ENCODE results near the gene LBHD2.
"Not testable (repeated sequence)": the region's sequence is repeated elsewhere in the genome, so short reads cannot be mapped to it uniquely, and the experiment has no call there.

The LBHD2 gene

DNA sequence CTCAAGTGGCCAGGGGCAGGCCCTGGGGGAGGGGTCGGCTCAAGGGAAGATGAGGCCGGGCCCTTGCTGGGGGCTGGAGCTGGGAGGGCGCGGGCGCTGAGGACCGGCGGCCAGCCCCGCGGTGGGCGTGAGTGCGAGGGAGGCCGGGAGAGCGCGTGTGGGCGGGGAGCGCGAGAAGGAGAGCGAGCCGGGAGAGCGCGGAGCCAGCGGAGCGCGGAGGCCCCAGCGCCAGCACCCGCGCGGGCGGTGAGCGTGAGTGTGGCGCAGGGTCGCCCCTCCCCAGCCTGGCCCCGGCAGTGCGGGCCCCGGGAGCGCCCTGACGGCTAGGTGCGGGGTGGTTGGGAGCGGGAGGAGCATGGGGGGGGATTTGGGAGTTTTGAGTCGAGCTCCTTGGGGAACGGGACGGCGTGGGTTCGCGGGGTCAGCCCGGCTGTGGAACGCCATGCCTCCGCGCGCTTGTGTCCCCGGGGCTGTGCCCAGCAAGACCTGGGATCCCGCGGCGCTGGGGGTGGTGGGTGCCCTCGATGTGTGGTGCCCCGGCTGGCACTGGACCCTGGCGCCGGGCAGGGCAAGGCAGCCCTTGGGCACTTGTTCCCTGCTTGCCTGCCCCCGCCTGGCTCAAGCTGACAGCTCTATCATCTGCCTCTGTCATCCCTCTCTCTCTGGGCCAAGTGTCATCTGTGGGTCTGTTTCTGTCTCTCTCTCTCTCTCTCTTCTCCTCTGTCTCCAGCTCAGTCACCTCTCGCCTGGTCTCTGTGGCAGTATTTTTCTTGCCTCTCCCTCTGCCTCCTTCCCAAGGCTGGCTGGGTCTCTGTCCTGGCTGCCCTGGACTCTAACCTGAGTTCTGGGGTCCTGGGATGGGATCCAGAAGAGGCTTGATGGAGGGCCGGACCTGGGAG is at the start of gene LBHD2:
TSS of gene LBHD2 (plus strand) at position 190 of the 899 bp plus-strand sequence. CDS start 1,803 bp downstream, outside the sequence.
- in situ Hi-C loops (cut with HindIII; ENCODE audit: low sequenced_read_pairs): no loop called here

DNA sequence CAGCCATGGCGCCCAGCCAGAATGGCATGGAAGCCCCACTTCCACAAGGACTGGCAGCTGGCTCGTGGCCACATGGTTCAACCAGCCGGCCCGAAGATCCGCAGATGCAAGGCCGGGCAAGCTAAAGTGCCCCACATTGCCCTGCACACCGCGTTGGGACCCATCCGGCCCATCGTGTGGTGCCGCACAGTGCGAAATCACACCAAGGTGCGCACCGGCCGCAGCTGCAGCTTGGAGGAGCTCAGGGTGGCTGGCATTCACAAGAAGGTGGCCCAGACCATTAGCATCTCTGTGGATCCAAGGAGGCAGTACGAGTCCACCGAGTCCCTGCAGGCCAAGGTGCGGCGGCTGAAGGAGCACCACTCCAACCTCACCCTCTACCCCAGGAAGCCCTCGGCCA is 42.5 kb upstream of the LBHD2 start:
- in situ Hi-C loops (cut with HindIII; ENCODE audit: low sequenced_read_pairs): no loop called here

DNA sequence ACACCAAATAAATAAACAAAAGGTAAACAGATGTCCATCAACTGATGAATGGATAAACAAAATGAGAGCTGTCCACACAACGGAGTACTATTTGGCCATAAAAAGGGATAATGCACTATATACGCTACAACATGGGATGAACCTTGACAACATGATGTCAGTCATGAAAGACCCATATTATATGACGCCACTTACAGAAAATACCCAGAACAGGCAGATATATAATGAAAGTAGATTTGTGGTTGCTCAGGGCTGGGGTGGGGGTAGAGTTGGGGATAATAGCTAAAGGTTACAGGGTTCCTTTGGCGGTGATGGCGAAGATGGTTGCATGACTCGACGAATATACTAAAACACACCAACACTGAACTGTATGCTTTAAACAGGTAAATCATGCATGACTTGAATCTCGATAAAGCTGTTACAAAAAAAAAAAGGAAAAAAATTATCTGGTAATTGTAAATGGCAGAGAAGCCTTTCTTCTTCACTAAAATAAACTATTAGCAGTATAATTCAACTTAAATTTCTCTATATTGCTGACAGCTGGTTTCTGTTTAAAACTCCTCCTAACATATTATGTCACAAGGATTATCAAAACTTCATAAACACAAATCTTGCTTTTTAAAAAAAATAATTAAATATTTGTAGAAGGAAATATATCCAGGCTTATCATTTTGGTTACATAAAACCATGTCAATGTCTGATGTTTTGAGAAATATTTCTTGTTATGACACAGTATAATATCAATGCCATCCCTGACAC is 40.6 kb upstream of the LBHD2 start:
- in situ Hi-C loops (cut with HindIII; ENCODE audit: low sequenced_read_pairs): no loop called here

DNA sequence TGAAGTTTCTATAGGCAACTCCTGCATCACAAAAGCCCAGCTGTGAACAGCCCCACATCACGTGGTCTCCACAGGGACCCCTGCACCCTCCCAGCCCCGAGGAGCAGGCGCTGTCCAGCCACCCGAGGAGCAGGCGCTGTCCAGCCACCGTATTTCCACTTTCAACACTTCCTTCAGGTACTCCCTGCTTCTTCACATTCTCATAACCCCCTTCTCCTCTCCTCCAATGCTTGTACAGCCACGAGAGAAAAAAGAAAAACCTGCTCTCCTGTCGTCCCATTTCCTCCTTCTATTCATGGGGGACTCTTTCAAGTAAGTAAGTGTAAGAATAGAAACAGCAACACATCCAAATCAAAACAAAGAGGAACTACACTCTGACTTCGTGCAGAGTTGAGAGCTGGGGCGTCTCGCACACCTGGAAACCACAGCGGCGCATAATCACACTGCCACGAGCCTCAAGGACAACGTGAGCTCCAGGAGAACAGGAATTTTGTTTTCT is 38.6 kb upstream of the LBHD2 start:
- in situ Hi-C loops (cut with HindIII; ENCODE audit: low sequenced_read_pairs): no loop called here

DNA sequence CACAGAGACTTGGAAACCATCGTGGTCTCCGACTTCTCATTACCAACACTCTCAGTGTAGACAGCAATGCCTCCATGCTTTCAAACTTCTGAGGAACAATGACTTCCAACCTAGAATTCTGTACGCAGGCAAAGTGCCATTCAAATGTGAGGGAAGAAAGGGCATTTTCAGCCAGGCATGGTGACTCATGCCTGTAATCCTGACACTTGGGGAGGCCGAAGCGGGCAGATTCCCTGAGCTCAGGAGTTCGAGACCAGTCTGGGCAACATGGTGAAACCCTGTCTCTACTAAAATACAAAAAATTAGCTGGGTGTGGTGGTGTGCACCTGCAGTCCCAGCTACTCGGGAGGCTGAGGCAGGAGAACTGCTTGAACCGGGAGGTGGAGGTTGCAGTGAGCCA is 36.6 kb upstream of the LBHD2 start:
- in situ Hi-C loops (cut with HindIII; ENCODE audit: low sequenced_read_pairs): not testable (repeated sequence)

- in situ Hi-C loops (cut with HindIII; ENCODE audit: low sequenced_read_pairs): no loop called here
Observed at GRCh38 chr14:103050935-103051334, 33.1 kb upstream of the LBHD2 start.

DNA sequence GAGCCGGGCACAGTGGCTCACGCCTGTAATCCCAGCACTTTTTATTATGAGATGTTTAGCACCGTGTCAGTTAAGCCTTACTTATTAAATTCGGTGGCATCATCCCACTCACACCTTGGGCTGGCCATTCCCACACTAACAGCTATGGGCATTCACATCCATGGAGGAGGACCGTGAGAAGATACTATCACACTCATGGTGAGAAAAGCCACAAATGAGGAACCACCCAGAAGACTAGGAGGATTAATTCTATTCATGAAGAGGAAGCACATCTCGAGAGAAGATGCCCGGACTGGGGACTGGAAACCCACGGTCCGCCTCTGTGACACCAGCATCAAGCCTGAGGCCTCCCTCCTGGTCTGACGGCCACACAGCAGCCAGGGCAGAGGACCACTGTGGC is 31.6 kb upstream of the LBHD2 start:
- in situ Hi-C loops (cut with HindIII; ENCODE audit: low sequenced_read_pairs): no loop called here

DNA sequence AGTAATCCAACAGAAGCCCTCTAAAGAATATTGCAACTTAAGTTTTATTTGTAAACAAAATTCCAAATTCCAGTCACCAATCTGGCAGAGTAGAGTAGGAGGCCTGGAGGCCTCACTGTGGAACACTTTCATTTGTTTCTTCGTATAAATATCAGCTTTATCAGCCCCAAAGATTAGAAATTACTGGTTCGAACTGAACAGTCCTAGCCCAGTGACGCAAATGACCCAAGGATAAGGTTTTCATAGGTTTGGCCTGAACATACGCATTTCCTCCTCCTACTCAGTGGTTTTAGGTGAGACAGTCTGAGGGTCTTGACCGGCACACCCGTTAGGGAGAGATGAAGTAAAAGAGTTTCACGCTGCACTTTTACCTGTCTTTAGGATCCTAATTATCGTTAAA is 28.3 kb upstream of the LBHD2 start:
- in situ Hi-C loops (cut with HindIII; ENCODE audit: low sequenced_read_pairs): no loop called here

DNA sequence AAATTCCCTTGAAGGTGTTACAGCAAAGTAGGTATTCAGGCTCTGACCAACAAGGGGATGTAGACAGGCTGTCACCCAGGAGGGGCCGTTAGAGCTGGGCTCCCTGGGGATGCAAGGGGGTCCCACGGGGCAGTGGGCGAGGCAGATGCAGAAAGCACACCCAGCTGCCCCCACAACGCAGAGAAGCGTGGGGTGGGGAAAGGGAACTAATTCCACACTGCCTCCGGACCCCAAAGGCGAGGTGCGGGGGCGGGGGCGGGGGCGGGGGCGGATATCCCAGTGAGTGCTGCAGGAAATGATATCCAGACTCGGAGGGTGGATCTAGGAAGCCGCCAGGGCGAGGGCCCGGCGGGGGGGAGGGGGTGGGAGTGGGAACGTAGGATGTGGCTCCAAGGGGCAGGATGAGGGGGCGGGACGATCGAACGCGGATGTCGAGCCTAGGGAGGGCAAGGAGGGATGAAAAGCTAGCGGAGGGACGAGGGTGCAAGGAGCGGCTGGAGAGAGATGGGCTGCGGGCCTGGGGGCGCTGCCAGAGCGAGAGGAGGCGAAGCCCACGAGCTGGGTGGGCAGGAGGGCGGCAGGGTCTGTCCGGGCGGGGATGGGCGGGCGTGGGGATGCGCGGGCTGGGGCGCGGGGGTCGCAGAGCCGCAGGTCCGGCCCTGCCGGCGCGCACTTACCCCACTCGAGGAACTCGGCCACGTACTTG is 27.5 kb upstream of the LBHD2 start:
- in situ Hi-C loops (cut with HindIII; ENCODE audit: low sequenced_read_pairs): no loop called here

DNA sequence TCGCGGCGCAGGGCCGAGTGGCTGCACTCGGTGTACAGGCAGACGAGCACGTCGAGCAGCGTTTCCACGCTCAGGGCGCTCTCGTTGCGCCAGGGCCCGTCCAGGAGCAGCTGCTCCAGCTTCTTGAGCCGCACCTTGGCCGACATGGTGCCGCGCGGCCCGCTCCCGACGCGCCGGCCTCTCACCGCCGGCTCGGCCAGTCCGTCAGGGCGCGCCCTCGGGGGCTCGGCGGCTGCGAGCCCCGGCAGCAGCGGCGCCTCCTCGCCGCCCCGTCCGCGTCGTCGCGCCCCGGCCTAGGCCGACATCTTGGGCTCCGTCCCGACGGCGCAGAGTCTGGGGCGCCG is 27.0 kb upstream of the LBHD2 start:
- in situ Hi-C loops (cut with HindIII; ENCODE audit: low sequenced_read_pairs): no loop called here

- in situ Hi-C loops (cut with HindIII; ENCODE audit: low sequenced_read_pairs): no loop called here
Observed at GRCh38 chr14:103057372-103058163, 26.4 kb upstream of the LBHD2 start, which contains the start of gene CDC42BPB. TSS of gene CDC42BPB (minus strand) at chr14:103057549. CDS start at chr14:103057173, 376 bp downstream.

DNA sequence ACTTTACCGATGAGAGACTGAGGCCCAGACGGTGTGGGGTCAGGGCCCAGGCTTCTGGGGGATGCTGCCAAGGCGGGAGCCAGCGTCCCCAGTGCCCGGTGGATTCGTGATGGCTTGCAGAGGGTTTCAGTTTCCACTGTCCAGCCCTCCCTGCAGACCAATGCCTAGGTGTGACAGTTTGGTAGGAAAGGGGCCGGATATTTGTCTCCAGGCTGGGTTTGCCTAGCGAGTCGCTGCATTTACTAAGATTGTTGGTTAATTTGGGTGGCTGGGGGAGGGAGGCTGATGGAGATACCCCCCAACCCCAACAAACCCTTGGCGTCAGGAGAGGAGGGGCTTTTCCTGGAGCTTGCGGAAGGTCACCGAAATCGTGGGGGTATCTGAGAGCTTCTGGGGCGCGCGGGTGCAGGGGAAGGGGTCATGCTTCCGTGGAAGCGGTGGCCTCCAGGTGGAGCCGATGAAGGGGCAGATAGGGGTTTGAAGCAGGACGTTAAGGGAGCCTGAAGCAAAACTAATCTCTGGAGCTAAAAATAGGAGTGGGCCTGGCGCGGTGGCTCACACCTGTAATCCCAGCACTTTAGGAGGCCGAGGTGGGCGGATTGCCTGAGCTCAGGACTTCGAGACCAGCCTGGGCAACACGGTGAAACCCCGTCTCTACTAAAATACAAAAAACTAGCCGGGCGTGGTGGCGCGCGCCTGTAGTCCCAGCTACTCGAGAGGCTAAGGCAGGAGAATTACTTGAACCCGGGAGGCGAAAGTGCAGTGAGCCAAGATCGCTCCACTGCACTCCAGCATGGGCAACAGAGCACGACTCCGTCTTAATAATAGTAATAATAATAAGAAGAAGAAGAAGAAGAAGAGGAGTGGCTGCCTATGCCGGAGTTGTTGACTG is 25.6 kb upstream of the LBHD2 start:
- in situ Hi-C loops (cut with HindIII; ENCODE audit: low sequenced_read_pairs): no loop called here

- in situ Hi-C loops (cut with HindIII; ENCODE audit: low sequenced_read_pairs): no loop called here
Observed at GRCh38 chr14:103059556-103059955, 24.5 kb upstream of the LBHD2 start.

DNA sequence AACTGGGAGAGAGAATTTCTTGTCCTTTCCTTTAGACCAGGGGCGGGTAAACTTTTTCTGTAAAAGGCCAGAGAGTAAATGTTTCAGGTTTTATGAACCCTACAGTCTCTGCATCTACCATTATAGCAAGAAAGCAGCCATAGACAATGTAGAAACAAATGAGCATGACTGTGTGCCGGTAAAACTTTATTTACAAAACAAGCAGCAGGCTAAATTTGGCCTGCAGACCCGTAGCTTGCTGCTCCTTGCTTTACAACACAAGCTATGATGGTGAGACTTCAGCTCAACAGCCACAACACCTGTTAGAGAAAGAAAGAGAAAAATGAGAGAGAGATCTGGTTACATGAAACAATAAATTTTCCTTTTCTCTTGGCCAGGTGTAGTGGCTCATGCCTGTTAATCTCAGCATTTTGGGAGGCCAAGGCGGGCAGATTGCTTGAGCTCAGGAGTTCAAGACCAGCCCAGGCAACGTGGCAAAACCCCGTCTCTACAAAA is 22.5 kb upstream of the LBHD2 start:
- in situ Hi-C loops (cut with HindIII; ENCODE audit: low sequenced_read_pairs): no loop called here

DNA sequence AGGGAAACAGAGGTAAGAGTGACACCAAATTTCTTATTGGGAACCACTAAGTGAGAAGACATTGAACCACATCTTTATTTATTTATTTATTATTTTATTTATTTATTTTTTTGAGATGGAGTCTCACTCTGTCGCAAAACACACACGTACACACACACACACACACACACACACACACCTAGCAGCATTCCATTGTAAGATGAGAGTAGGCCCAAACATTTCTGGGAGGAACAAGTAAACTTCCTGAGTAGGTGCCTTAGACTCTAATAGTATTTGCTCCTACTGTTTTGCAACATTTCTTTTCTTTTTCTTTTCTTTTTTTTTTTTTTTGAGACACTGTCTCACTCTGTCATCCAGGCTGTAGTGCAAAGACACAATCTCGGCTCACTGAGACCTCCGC is 19.6 kb upstream of the LBHD2 start:
- in situ Hi-C loops (cut with HindIII; ENCODE audit: low sequenced_read_pairs): no loop called here

GRCh38 chr14:103064978-103065377 is 19.0 kb upstream of the LBHD2 start:
- in situ Hi-C loops (cut with HindIII; ENCODE audit: low sequenced_read_pairs): no loop called here

DNA sequence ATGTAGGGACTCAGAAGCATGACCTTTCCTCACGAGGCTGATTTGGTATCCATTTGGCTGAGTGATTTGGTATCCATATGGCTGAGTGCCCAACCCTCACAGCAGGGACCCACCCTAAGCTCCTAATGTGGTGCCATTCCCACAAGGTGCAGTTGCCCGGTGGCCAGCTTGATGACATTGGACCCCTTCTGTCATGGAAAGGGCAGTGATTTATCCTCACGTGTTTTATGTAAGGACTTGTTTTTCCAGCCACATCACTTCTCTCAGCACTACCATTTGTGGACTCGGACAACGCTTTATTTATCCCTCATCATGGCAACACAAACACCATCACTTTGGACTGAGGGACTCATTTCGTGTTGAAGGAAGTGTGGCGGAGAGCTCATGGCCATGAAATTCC is 18.1 kb upstream of the LBHD2 start:
- in situ Hi-C loops (cut with HindIII; ENCODE audit: low sequenced_read_pairs): no loop called here

DNA sequence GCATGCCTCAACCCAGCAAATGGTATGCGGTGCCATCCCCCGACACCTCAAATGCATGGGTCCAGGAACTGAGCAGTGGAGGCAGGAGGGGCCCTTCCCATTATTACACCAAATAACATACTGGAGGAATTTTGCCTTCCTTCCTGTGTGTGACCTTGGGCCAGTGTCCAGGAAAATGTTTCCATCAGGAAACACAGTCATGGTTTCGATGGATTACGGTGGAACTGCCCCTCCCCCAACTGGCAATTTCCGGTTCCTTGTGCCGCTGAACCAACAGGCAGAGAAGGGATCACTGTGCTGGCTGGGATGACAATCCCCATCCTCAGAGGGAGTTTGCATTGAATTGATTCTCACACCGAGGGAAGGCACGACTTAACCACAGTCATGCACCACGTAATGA is 17.6 kb upstream of the LBHD2 start:
- in situ Hi-C loops (cut with HindIII; ENCODE audit: low sequenced_read_pairs): no loop called here

DNA sequence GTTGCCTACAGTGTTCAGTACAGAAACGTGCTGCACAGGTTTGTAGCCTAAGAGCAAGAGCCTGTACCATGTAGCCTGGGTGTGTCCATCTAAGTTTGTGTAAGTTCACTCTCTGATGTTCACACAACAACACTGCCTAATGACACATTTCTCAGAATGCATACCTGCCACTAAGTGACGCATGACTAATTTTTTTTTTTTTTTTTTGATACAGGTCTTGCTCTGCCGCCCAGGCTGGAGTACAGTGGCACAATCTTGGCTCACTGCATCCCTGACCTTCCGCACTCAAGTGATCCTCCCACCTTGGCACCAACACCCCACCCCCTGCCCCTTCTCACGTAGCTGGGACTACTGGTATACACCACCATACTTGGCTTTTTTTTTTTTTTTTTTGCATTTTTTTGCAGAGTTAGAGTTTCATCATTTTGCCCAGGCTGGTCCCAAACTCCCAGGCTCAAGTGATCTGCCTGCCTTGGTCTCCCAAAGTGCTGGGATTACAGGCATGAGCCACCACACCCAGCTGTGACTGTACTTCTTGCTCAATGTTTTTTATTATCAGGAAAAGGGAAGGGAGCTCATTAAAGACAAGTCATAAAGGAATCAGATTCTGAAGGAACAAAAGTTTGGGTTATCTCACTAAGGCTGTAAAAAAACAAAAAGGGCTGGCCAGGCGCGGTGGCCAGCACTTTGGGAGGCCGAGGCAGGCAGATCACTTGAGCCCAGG is 16.6 kb upstream of the LBHD2 start:
- in situ Hi-C loops (cut with HindIII; ENCODE audit: low sequenced_read_pairs): no loop called here

Measured in DLD1 (cell line).